Lower leg skin (tissue), 4 donors: ENCODE measurements around the gene LYPD8. TPM values are rescaled to one million over a fixed set of nuclear protein-coding genes. Genes with fewer than 3 reads are reported as not detected.

Source experiments
- DNase-seq, 2 donors: peaks; one replicate each; pipeline ENCODE4 v3.0.0-alpha.2; 2019; ENCODE audit warnings: low spot score in 2 of 2
- H3K4me3 ChIP-seq: fragments of 200-600 bp; sonication (generic); 2 replicates; pipeline ENCODE4 v1.5.1; 2017; ENCODE audit warnings: mild to moderate bottlenecking, low read depth; ENCODE audit not compliant: poor library complexity, severe bottlenecking
- POLR2A ChIP-seq, 2 donors: fragments of 450-650 bp; IDR thresholded peaks; one replicate each; pipeline ENCODE4 v1.6.1; 2016 to 2017; ENCODE audit warnings: antibody characterized with exemption in 2 of 2, mild to moderate bottlenecking in 1 of 2, moderate library complexity in 1 of 2
- WGBS, 2 donors: methylation state at CpG; one replicate each; pipeline ENCODE4 v1.1.5; 2018; 5-methylcytosine and 5-hydroxymethylcytosine counted together
- intact Hi-C: fragments of 100-400 bp; cut with DNase I; formaldehyde crosslinking; loops from one replicate; pipeline ENCODE4 v1.15.0; 2023; ENCODE audit warnings: low total_unique reads
- total RNA-seq, 4 donors: library from RNA; depleted of rRNA; stranded (reverse); fragments of >200 nt; gene quantifications; one replicate each; pipeline ENCODE4 v1.1.0, GENCODE V29; 2016
- TF ChIP-seq, protein P1 (sequence below), 3 donors: fragments of 450-650 bp; IDR thresholded peaks; one replicate each; pipeline ENCODE4 v1.5.1; 2016; ENCODE audit warnings: antibody characterized with exemption in 3 of 3, mild to moderate bottlenecking in 3 of 3, moderate library complexity in 2 of 3

LYPD8 gene
- total RNA-seq, 4 donors from 2014 or later: not detected

DNA sequence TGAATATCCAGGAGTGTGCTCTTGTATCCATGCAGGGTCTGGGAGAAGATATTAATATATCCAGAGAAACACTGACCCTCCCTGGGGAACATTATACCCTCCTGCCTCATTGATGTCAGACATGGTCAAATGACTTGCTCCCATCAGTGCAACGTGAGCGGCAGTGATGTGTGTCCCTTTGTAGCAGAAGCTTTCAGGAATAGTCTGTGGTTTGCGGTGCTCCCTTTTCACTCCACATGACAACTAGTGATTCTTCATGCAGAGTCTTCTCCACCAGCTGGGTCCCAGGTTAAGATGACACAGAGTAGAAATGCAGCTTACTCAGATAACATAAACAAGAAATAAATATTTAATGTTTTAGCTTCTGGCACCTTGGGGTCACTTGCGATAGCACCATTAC lies 31.9 kb upstream of the LYPD8 start:
- no peak overlapping the region for H3K4me3 ChIP-seq
- 82 to 87% methylated on average over 4 of the region's 4 CpGs for WGBS, 2 donors
- TF ChIP-seq POLR2A (IDR thresholded peaks at IDR 0.05): no peak
- TF ChIP-seq, protein P1, sequence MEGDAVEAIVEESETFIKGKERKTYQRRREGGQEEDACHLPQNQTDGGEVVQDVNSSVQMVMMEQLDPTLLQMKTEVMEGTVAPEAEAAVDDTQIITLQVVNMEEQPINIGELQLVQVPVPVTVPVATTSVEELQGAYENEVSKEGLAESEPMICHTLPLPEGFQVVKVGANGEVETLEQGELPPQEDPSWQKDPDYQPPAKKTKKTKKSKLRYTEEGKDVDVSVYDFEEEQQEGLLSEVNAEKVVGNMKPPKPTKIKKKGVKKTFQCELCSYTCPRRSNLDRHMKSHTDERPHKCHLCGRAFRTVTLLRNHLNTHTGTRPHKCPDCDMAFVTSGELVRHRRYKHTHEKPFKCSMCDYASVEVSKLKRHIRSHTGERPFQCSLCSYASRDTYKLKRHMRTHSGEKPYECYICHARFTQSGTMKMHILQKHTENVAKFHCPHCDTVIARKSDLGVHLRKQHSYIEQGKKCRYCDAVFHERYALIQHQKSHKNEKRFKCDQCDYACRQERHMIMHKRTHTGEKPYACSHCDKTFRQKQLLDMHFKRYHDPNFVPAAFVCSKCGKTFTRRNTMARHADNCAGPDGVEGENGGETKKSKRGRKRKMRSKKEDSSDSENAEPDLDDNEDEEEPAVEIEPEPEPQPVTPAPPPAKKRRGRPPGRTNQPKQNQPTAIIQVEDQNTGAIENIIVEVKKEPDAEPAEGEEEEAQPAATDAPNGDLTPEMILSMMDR (IDR thresholded peaks at IDR 0.05): no peak
- intact Hi-C loops: no loop called here
- no peak for DNase-seq

DNA sequence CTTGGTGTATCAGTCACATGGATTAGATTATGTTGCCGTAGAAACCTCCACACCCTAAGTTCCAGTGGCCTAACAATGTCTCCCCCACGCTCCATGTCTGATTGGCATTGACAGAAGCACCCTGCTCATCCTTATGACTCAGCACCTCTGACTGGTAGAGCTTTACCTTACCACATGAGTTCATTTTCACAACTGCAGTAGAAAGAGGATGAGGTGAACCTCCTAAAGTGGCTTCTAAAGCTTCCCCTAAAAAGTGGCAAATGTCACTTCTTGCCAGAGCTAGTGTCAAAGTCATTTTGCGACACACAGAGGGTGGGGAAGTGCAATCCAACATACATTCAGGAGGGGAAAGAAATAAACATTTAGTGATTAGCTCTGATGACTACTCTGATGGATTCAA lies 30.6 kb upstream of the LYPD8 start:
- 41 to 67% methylated on average over 3 of the region's 3 CpGs for WGBS, 2 donors
- intact Hi-C loops: no loop called here
- TF ChIP-seq, protein P1 (IDR thresholded peaks at IDR 0.05): no peak
- no peak for TF ChIP-seq POLR2A (IDR thresholded peaks at IDR 0.05)
- no peak for DNase-seq
- no peak overlapping the region for H3K4me3 ChIP-seq

DNA sequence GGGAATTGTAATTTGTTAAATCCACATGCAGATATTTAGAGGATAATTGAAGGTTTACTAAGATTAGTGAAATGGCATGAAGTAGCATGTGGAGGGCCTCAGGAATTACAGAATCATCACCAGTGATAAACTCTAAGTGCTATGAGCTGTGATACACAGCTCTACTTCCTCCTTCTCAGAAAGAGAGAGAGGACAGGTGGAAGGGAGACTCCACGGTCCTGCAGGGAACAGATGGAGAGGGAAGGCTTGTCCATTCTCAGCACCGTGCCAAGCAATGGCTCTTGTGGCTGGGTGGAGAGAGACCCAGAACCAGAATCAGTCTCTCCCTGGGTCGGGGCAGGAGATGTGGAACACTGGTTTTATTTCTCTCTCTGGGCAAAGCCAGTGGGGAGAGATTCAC lies 27.8 kb upstream of the LYPD8 start:
- 66 to 81% methylated on average over 3 of the region's 3 CpGs for WGBS, 2 donors
- TF ChIP-seq, protein P1 (IDR thresholded peaks at IDR 0.05): no peak
- no peak for TF ChIP-seq POLR2A (IDR thresholded peaks at IDR 0.05)
- no peak overlapping the region for H3K4me3 ChIP-seq
- intact Hi-C loops: no loop called here
- DNase-seq: no peak

DNA sequence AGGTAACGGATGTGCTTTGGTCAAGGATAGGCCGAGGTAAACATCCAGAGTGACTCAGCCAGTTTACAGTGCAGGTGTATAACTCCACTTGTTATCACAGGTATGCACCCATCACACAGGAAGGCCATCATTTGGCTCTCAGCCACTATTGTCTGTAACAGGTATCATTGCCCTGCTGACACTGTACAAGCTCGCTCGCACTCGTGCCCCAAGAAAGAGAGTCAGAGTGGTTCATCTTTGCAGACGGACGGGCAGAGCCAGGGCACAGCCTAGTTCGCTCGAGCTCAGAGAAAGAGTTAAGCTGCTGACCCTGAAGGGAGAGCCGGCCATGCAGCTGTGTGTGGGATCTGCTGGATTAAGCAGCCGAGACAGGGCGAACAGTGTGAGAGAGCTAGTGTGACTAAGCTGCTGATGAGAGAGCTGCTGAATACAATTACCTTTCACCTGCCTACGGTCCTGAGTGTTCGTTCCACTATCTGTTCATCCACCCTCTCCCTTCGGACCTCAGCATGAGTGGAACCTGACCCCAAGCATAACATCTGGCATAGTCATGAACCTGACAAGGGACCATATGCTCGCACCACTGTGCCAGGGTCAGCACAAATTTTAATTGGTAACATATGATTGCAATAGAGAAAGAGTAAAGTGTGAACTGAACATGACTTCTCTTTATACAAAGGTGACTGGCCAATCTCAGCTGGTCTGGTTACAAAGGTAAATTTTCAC lies 27.0 kb upstream of the LYPD8 start:
- TF ChIP-seq, protein P1 (IDR thresholded peaks at IDR 0.05): no peak
- no peak for TF ChIP-seq POLR2A (IDR thresholded peaks at IDR 0.05)
- WGBS, 2 donors: 84 to 86% methylated on average over 16 of the region's 16 CpGs
- no peak for DNase-seq
- intact Hi-C loops: no loop called here
- H3K4me3 ChIP-seq: no peak overlapping the region

DNA sequence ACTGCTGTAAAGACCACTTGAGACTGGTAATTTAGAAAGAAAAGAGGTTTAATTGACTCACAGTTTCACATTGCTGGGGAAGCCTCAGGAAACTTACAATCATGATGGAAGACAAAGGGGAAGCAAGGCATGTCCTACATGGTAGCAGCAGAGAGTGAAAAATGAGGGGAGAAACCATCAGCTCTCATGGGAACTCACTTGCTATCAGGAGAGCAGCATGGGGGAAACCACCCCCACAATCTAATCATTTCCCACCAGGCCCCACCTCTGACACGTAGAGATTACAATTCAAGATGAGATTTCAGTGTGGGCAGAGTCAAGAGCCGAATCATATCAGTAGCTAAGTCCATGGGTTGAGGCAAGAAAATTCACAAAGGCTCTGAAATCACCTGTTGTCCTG lies 23.8 kb upstream of the LYPD8 start:
- 70 to 71% methylated on average over 2 of the region's 2 CpGs for WGBS, 2 donors
- no peak for DNase-seq
- intact Hi-C loops: no loop called here
- H3K4me3 ChIP-seq: no peak overlapping the region
- TF ChIP-seq, protein P1 (IDR thresholded peaks at IDR 0.05): no peak
- TF ChIP-seq POLR2A (IDR thresholded peaks at IDR 0.05): no peak

DNA sequence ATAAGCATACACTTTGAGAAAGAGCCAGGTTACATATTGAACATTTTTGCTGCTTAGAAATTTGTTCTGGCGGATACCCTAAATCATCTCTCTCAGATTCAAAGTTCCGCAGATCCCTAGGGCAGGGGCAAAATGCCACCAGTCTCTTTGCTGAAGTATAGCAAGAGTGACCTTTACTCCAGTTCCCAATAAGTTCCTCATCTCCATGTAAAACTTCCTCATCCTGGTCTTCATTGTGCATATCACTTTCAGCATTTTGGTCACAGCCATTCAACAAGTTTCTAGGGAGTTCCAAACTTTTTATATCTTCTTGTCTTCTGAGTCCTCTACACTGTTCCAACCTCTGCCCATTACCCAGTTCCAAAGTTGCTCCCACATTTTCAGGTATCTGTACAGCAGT lies 23.3 kb upstream of the LYPD8 start:
- no peak for TF ChIP-seq POLR2A (IDR thresholded peaks at IDR 0.05)
- TF ChIP-seq, protein P1 (IDR thresholded peaks at IDR 0.05): no peak
- intact Hi-C loops: no loop called here
- H3K4me3 ChIP-seq: no peak overlapping the region
- 85 to 91% methylated on average over 2 of the region's 2 CpGs for WGBS, 2 donors
- no peak for DNase-seq
